Upper lobe of left lung (tissue), 6 donors: ENCODE measurements around the gene PTPRM. TPM values are rescaled to one million over a fixed set of nuclear protein-coding genes. Genes with fewer than 3 reads are reported as not detected.

Experiments used
- ATAC-seq, 2 donors: fragments of 200-7000 bp; cut with Tn5 transposase; one replicate each; pipeline ENCODE4 v1.9.1; 2022; ENCODE audit warnings: mild to moderate bottlenecking in 2 of 2, moderate library complexity in 2 of 2; ENCODE audit not compliant: low FRiP score in 2 of 2
- DNase-seq, 2 donors: peaks; one replicate each; pipeline ENCODE4 v3.0.0-alpha.2; 2019 to 2020
- H3K27ac ChIP-seq, 4 donors: fragments of 200-600 bp; sonication (generic); one replicate each; pipeline ENCODE4 v1.5.1; 2016 to 2019
- H3K27me3 ChIP-seq, 4 donors: fragments of 200-600 bp; sonication (generic); one replicate each; pipeline ENCODE4 v1.5.1; 2017 to 2019
- H3K36me3 ChIP-seq, 4 donors: fragments of 200-600 bp; sonication (generic); one replicate each; pipeline ENCODE4 v1.5.1; 2016 to 2019
- H3K4me1 ChIP-seq, 4 donors: fragments of 200-600 bp; sonication (generic); one replicate each; pipeline ENCODE4 v1.5.1; 2018 to 2019
- H3K4me3 ChIP-seq, 4 donors: fragments of 200-600 bp; sonication (generic); one replicate each; pipeline ENCODE4 v1.5.1; 2017 to 2019; ENCODE audit warnings: mild to moderate bottlenecking in 2 of 4, moderate library complexity in 1 of 4
- H3K9me3 ChIP-seq, 4 donors: fragments of 200-600 bp; sonication (generic); one replicate each; pipeline ENCODE4 v1.5.1; 2018 to 2019
- EP300 ChIP-seq, 4 donors: sonication (generic); formaldehyde crosslinking; IDR thresholded peaks; one replicate each; pipeline ENCODE4 v1.5.1; 2017; ENCODE audit warnings: antibody characterized with exemption in 4 of 4, control low read depth in 2 of 4
- POLR2A ChIP-seq, 4 donors: fragments of 450-650 bp; IDR thresholded peaks; one replicate each; pipeline ENCODE4 v1.5.1; 2016 to 2017; ENCODE audit warnings: antibody characterized with exemption in 4 of 4, mild to moderate bottlenecking in 2 of 4
- POLR2AphosphoS5 ChIP-seq, 2 donors: sonication (generic); formaldehyde crosslinking; IDR thresholded peaks; one replicate each; pipeline ENCODE4 v1.5.1; 2017; ENCODE audit warnings: antibody characterized with exemption in 2 of 2
- WGBS, 2 donors: methylation state at CpG; one replicate each; pipeline ENCODE4 v1.1.5; 2017 to 2018; 5-methylcytosine and 5-hydroxymethylcytosine counted together
- total RNA-seq, 6 donors: library from RNA; depleted of rRNA in 4 of 6; stranded (reverse); fragments of >200 nt in 4 of 6; gene quantifications; one replicate each; pipeline versions ENCODE4 v1.1.0 to v1.2.1, GENCODE V29; 2016 to 2021
- TF ChIP-seq, protein P1 (sequence below), 6 experiments: fragments of 450-650 bp in 4 of 6; fragments of 200-600 bp in 2 of 6; sonication (generic) in 2 of 6; IDR thresholded peaks; one replicate each; pipeline ENCODE4 v1.5.1; 2016 to 2019; ENCODE audit warnings: antibody characterized with exemption in 6 of 6
- donor health status: DM: no; HTN: no; CAD: no; lungs with moderate emphysema.
- donor health status: DM: no; HTN: yes; CAD: no; lungs with severe emphysema.

PTPRM gene
- total RNA-seq, 6 donors from 2014 or later = 82.0 to 201 (median 154) TPM

GRCh38 chr18:8385400-8385799 is 818.3 kb downstream of the PTPRM start:
- H3K4me1 ChIP-seq = peaks cover 0 to 2% (median 0%) of the 10 kb centered on the region in 4 donors
- DNase-seq = no peak
- no peak for ATAC-seq
- H3K4me3 ChIP-seq = no peak overlapping the region
- peaks cover 4 to 68% (median 38%) of the 10 kb centered on the region in 4 donors for H3K36me3 ChIP-seq
- H3K27ac ChIP-seq = peak overlapping the region in 1 of 4 donors; percentile 25
- TF ChIP-seq POLR2AphosphoS5 (IDR thresholded peaks at IDR 0.05) = no peak
- TF ChIP-seq, protein P1, sequence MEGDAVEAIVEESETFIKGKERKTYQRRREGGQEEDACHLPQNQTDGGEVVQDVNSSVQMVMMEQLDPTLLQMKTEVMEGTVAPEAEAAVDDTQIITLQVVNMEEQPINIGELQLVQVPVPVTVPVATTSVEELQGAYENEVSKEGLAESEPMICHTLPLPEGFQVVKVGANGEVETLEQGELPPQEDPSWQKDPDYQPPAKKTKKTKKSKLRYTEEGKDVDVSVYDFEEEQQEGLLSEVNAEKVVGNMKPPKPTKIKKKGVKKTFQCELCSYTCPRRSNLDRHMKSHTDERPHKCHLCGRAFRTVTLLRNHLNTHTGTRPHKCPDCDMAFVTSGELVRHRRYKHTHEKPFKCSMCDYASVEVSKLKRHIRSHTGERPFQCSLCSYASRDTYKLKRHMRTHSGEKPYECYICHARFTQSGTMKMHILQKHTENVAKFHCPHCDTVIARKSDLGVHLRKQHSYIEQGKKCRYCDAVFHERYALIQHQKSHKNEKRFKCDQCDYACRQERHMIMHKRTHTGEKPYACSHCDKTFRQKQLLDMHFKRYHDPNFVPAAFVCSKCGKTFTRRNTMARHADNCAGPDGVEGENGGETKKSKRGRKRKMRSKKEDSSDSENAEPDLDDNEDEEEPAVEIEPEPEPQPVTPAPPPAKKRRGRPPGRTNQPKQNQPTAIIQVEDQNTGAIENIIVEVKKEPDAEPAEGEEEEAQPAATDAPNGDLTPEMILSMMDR (IDR thresholded peaks at IDR 0.05) = no peak
- TF ChIP-seq POLR2A (IDR thresholded peaks at IDR 0.05) = no peak
- TF ChIP-seq EP300 (IDR thresholded peaks at IDR 0.05) = no peak
- 92 to 98% methylated on average over 4 of the region's 4 CpGs for WGBS, 2 donors
- H3K9me3 ChIP-seq = no peaks in the 10 kb centered on the region
- H3K27me3 ChIP-seq = no peaks in the 10 kb centered on the region

DNA sequence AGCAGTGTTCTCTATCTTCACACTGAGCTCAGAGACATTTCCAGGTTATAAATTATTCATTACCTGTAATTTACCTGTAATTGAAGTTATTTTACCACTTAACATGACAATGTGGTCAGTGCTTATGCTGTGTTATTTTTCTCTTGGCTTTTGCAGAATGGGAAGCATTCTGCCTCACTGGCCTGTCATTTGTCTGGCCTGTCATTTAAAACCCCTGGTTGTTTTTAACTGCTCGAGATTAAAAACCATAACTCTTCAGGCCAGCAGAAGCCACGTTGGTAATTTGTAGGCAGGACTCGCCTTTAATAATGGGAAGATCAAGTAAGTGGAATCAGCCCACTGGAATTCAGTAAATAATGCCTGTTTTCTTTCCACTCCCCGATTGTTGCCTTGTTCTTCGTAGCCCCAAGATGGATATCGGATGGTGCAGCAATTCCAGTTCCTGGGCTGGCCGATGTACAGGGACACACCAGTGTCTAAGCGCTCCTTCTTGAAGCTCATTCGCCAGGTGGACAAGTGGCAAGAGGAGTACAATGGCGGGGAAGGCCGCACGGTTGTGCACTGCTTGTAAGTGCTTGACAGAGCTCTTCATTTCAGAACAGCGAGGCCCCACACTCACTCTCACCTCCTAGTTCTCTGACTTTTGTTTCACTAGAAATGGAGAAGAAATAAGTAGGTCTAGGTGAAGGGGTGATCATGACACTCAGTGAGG is 819.7 kb downstream of the PTPRM start:
- H3K4me1 ChIP-seq = no peaks in the 10 kb centered on the region
- TF ChIP-seq EP300 (IDR thresholded peaks at IDR 0.05) = no peak
- no peak for TF ChIP-seq POLR2AphosphoS5 (IDR thresholded peaks at IDR 0.05)
- no peak for TF ChIP-seq POLR2A (IDR thresholded peaks at IDR 0.05)
- TF ChIP-seq, protein P1 (IDR thresholded peaks at IDR 0.05) = no peak
- H3K27me3 ChIP-seq = no peaks in the 10 kb centered on the region
- 77 to 80% methylated on average over 13 of the region's 13 CpGs for WGBS, 2 donors
- ATAC-seq = no peak
- H3K27ac ChIP-seq = no peak overlapping the region
- H3K36me3 ChIP-seq = peaks cover 4 to 64% (median 38%) of the 10 kb centered on the region in 4 donors
- no peak overlapping the region for H3K4me3 ChIP-seq
- no peak for DNase-seq
- no peaks in the 10 kb centered on the region for H3K9me3 ChIP-seq

DNA sequence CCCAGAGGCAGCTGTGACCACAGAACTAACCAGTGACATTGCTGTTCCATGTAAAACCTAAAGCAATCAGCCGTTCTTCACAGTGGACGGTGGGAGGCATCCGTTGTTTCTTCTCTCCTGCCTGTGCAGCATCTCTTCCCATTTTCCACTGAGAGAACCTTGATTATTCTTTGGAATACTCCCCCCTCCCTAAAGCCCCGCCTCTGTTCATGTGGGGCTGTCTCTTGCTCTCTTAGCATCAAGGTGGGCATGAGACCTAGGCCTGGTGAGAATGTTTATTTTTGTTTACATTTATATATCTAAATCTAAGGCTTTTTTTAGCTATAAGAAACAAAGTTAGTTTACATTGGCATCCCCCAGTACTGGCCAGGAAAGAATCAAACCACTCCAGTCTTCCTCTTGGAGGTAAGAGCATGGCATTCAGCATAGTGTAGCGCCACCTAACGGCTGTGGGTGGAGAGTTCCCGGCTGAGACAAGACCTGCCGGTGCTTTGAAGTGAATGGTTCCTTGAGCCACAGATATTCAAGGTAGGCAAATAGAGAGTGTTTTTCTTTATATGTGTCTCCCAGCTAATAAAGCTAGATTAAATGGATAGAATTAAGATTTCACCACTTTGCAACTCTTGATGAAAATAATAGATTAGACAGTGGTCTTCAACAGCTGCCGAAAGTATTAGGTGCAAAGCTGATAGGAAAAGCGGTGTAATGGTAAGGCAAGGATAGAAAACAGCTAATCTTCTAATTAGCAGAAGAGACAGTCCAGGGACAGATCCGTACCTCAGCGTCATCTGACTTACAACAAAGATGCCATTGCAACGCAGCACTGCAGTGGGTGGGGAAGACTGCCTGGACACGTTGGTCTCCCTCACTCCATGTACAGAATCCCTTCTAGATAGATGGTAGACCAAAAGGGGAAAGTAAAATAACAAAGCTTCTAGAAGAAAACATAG is 822.5 kb downstream of the PTPRM start:
- TF ChIP-seq POLR2AphosphoS5 (IDR thresholded peaks at IDR 0.05) = no peak
- no peak for TF ChIP-seq EP300 (IDR thresholded peaks at IDR 0.05)
- TF ChIP-seq, protein P1 (IDR thresholded peaks at IDR 0.05) = peak; percentile 35 to 75 (median 58)
- no peak for TF ChIP-seq POLR2A (IDR thresholded peaks at IDR 0.05)
- Histone ChIP-seq H3K4me1 (no peaks in the 10 kb centered on the region), H3K4me3 (no peak overlapping the region), H3K36me3 (peaks cover 2 to 55% (median 37%) of the 10 kb centered on the region in 4 donors), H3K9me3 (no peaks in the 10 kb centered on the region), H3K27me3 (no peaks in the 10 kb centered on the region), H3K27ac (no peak overlapping the region)
- ATAC-seq (peak; percentile 66 to 81), DNase-seq (peak in 1 of 2 donors; percentile 70)
- WGBS, 2 donors = 75% methylated on average over 14 of the region's 14 CpGs

DNA sequence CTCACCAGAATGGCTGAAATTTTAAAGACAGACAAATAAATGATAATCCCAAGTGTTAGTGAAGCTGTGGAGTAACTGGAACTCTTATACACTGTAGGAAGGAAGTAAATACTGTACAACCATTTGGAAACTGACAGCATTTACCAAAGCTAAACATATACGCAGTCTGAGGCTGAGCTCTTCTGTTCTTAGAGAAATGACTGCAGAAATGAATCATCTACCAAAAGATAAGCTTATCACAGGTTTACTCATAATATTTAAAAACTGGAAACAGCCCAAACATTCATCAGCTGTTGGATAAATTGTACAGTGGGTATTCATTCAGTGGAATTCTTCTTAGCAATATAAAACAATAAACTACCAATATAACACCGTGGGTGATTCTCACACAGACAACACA is 824.0 kb downstream of the PTPRM start:
- 55 to 70% methylated on average over 2 of the region's 2 CpGs for WGBS, 2 donors

More for the DNA sequence above, 824.0 kb downstream of the PTPRM start:
- Histone ChIP-seq H3K36me3 (peaks cover 11 to 57% (median 35%) of the 10 kb centered on the region in 4 donors), H3K27me3 (no peaks in the 10 kb centered on the region), H3K9me3 (no peaks in the 10 kb centered on the region), H3K27ac (no peak overlapping the region), H3K4me1 (no peaks in the 10 kb centered on the region), H3K4me3 (no peak overlapping the region)
- TF ChIP-seq POLR2AphosphoS5 (IDR thresholded peaks at IDR 0.05) (no peak), POLR2A (IDR thresholded peaks at IDR 0.05) (no peak), EP300 (IDR thresholded peaks at IDR 0.05) (no peak)
- TF ChIP-seq, protein P1 (IDR thresholded peaks at IDR 0.05) = no peak
- no peak for ATAC-seq
- no peak for DNase-seq
